Mucosa of descending colon (tissue), 3 donors: ENCODE results near the gene CCDC170. TPM values are rescaled to one million over a fixed set of nuclear protein-coding genes. Genes with fewer than 3 reads are reported as not detected.
A peak's percentile ranks its signal among the peaks of the same experiment; 100 is the strongest.

Experiments used
- ATAC-seq: fragments of 200-7000 bp; cut with Tn5 transposase; one replicate; pipeline ENCODE4 v1.9.1; 2020; ENCODE audit warnings: mild to moderate bottlenecking, moderate library complexity
- DNase-seq, 3 donors: peaks; one replicate each; pipeline ENCODE4 v3.0.0-alpha.2; 2020
- H3K36me3 ChIP-seq: fragments of 200-600 bp; one replicate; pipeline ENCODE4 v1.8.0; 2021; ENCODE audit warnings: low read depth, mild to moderate bottlenecking
- H3K4me1 ChIP-seq: fragments of 200-600 bp; one replicate; pipeline ENCODE4 v1.8.0; 2021; ENCODE audit warnings: low read depth, mild to moderate bottlenecking
- H3K4me3 ChIP-seq: fragments of 200-600 bp; one replicate; pipeline ENCODE4 v1.8.0; 2021; ENCODE audit warnings: mild to moderate bottlenecking
- H3K9me3 ChIP-seq: fragments of 200-600 bp; one replicate; pipeline ENCODE4 v1.8.0; 2021; ENCODE audit warnings: mild to moderate bottlenecking
- CTCF ChIP-seq: fragments of 200-600 bp; IDR thresholded peaks from one replicate; pipeline ENCODE4 v1.8.0; 2022; ENCODE audit warnings: antibody characterized with exemption, mild to moderate bottlenecking
- intact Hi-C, 2 donors: fragments of 100-400 bp; cut with DNase I in 1 of 2; cut with micrococcal nuclease in 1 of 2; formaldehyde crosslinking; loops; one replicate each; pipeline versions ENCODE4 v1.11.0 to v1.11.1; 2022; cut with DNase I, micrococcal nuclease
- total RNA-seq, 3 donors: library from RNA; stranded (reverse); fragmentation: NEBNext Ultra II Directional in 2 of 3; extraction: Animal tissue kit (Norgen Biotek cat#: 25700) in 2 of 3; gene quantifications; one replicate each; pipeline versions ENCODE4 v1.2.1 to v1.2.4, GENCODE V29; 2021 to 2023
- donor health status: DM: no; HTN: no; CAD: no; lungs with moderate emphysema.
- donor health status: DM: no; HTN: no; CAD: no.
- donor health status: DM: no; HTN: yes; CAD: no.

CCDC170 gene
- total RNA-seq, 3 donors from 2014 or later = 0.87 to 2.7 (median 1.7) TPM

GRCh38 chr6:151494936-151495320 lies 1.1 kb downstream of the CCDC170 start:
- DNase-seq (no peak), ATAC-seq (no peak)
- H3K4me3 ChIP-seq = no peak overlapping the region
- no peaks in the 10 kb centered on the region for H3K4me1 ChIP-seq
- intact Hi-C loops = no loop called here
- H3K9me3 ChIP-seq = no peaks in the 10 kb centered on the region
- TF ChIP-seq CTCF = no peak
- H3K36me3 ChIP-seq = no peaks in the 10 kb centered on the region

- H3K4me3 ChIP-seq = no peak overlapping the region
- no peaks in the 10 kb centered on the region for H3K4me1 ChIP-seq
- intact Hi-C loops = no loop called here
- H3K36me3 ChIP-seq = no peaks in the 10 kb centered on the region
- TF ChIP-seq CTCF = no peak
- no peaks in the 10 kb centered on the region for H3K9me3 ChIP-seq
- DNase-seq (no peak), ATAC-seq (no peak)
These were observed 1.6 kb downstream of the CCDC170 start for GRCh38 chr6:151495380-151495779.

- DNase-seq = no peak
- Histone ChIP-seq H3K9me3 (no peaks in the 10 kb centered on the region), H3K36me3 (no peaks in the 10 kb centered on the region), H3K4me3 (no peak overlapping the region), H3K4me1 (no peaks in the 10 kb centered on the region)
- intact Hi-C loops = no loop called here
- TF ChIP-seq CTCF = no peak
- no peak for ATAC-seq
These were observed 4.1 kb downstream of the CCDC170 start for GRCh38 chr6:151497905-151498304.

GRCh38 chr6:151498327-151498726 lies 4.5 kb downstream of the CCDC170 start:
- Histone ChIP-seq H3K9me3 (no peaks in the 10 kb centered on the region), H3K4me1 (no peaks in the 10 kb centered on the region), H3K36me3 (no peaks in the 10 kb centered on the region), H3K4me3 (no peak overlapping the region)
- TF ChIP-seq CTCF = no peak
- DNase-seq (no peak), ATAC-seq (peak; percentile 32)
- intact Hi-C loops = no loop called here

- Histone ChIP-seq H3K4me1 (no peaks in the 10 kb centered on the region), H3K4me3 (no peak overlapping the region), H3K9me3 (no peaks in the 10 kb centered on the region), H3K36me3 (no peaks in the 10 kb centered on the region)
- ATAC-seq (no peak), DNase-seq (no peak)
- no peak for TF ChIP-seq CTCF
- intact Hi-C loops = no loop called here
These were observed 5.7 kb downstream of the CCDC170 start for GRCh38 chr6:151499551-151499950.

- TF ChIP-seq CTCF = no peak
- H3K4me1 ChIP-seq = no peaks in the 10 kb centered on the region
- DNase-seq = no peak
- ATAC-seq = no peak
- no peaks in the 10 kb centered on the region for H3K9me3 ChIP-seq
- H3K36me3 ChIP-seq = no peaks in the 10 kb centered on the region
- no peak overlapping the region for H3K4me3 ChIP-seq
- intact Hi-C loops = no loop called here
These were observed 7.8 kb downstream of the CCDC170 start for GRCh38 chr6:151501511-151502136.
